ENCODE results near the gene DAPK2.

Gene DAPK2

GRCh38 chr15:63948971-63949370 lies 97.3 kb downstream of the DAPK2 start:
- H3K36me3 ChIP-seq (ENCODE audit: insufficient read depth, low read length): no peaks in the 10 kb centered on the region
- no peaks in the 10 kb centered on the region for H3K9me3 ChIP-seq (ENCODE audit: insufficient read depth, low read depth, low read length)
- H2AFZ ChIP-seq (ENCODE audit: low read length): no peak overlapping the region
- no peak overlapping the region for H3K4me2 ChIP-seq (ENCODE audit: low read depth, low read length, poor library complexity, severe bottlenecking)
- TF ChIP-seq EZH2phosphoT487 (IDR thresholded peaks at IDR 0.05; ENCODE audit: borderline replicate concordance) (no peak), CTCF (conservative IDR thresholded peaks at IDR 0.05; ENCODE audit: low read length) (no peak)
- H3F3A ChIP-seq (ENCODE audit: low read depth): no peaks in the 10 kb centered on the region
- no peak overlapping the region for H3K9ac ChIP-seq (ENCODE audit: low read depth, low read length, poor library complexity, severe bottlenecking)
- H3K27me3 ChIP-seq (ENCODE audit: insufficient read depth, low read length, poor library complexity, severe bottlenecking): no peaks in the 10 kb centered on the region
- H3K9me2 ChIP-seq (replicated peaks; ENCODE audit: low read depth, low read length): no peaks in the 10 kb centered on the region
- no peaks in the 10 kb centered on the region for H4K20me1 ChIP-seq (ENCODE audit: insufficient read depth, low read length, poor library complexity, severe bottlenecking)
- no peaks in the 10 kb centered on the region for H3K4me1 ChIP-seq (ENCODE audit: insufficient read depth, low read length, poor library complexity, severe bottlenecking)
- H3K4me3 ChIP-seq (ENCODE audit: low read length, poor library complexity, severe bottlenecking): no peak overlapping the region
- H3K79me2 ChIP-seq (ENCODE audit: insufficient read depth, low read length): no peaks in the 10 kb centered on the region

- Histone ChIP-seq H3K9ac (ENCODE audit: low read depth, low read length, poor library complexity, severe bottlenecking) (no peak overlapping the region), H3F3A (ENCODE audit: low read depth) (no peaks in the 10 kb centered on the region), H3K4me1 (ENCODE audit: insufficient read depth, low read length, poor library complexity, severe bottlenecking) (no peaks in the 10 kb centered on the region), H3K9me3 (ENCODE audit: insufficient read depth, low read depth, low read length) (no peaks in the 10 kb centered on the region), H3K27me3 (ENCODE audit: insufficient read depth, low read length, poor library complexity, severe bottlenecking) (no peaks in the 10 kb centered on the region), H3K4me2 (ENCODE audit: low read depth, low read length, poor library complexity, severe bottlenecking) (no peak overlapping the region), H3K79me2 (ENCODE audit: insufficient read depth, low read length) (no peaks in the 10 kb centered on the region), H4K20me1 (ENCODE audit: insufficient read depth, low read length, poor library complexity, severe bottlenecking) (no peaks in the 10 kb centered on the region), H3K9me2 (replicated peaks; ENCODE audit: low read depth, low read length) (no peaks in the 10 kb centered on the region), H2AFZ (ENCODE audit: low read length) (no peak overlapping the region), H3K4me3 (ENCODE audit: low read length, poor library complexity, severe bottlenecking) (no peak overlapping the region), H3K36me3 (ENCODE audit: insufficient read depth, low read length) (no peaks in the 10 kb centered on the region)
- TF ChIP-seq CTCF (conservative IDR thresholded peaks at IDR 0.05; ENCODE audit: low read length) (no peak), EZH2phosphoT487 (IDR thresholded peaks at IDR 0.05; ENCODE audit: borderline replicate concordance) (no peak)
These were observed 97.8 kb downstream of the DAPK2 start for GRCh38 chr15:63948436-63948835.

- Histone ChIP-seq H3K4me2 (ENCODE audit: low read depth, low read length, poor library complexity, severe bottlenecking) (no peak overlapping the region), H3K9ac (ENCODE audit: low read depth, low read length, poor library complexity, severe bottlenecking) (no peak overlapping the region), H3K9me2 (replicated peaks; ENCODE audit: low read depth, low read length) (no peaks in the 10 kb centered on the region), H3K9me3 (ENCODE audit: insufficient read depth, low read depth, low read length) (no peaks in the 10 kb centered on the region), H3K79me2 (ENCODE audit: insufficient read depth, low read length) (no peaks in the 10 kb centered on the region), H3K4me1 (ENCODE audit: insufficient read depth, low read length, poor library complexity, severe bottlenecking) (no peaks in the 10 kb centered on the region), H3K27me3 (ENCODE audit: insufficient read depth, low read length, poor library complexity, severe bottlenecking) (no peaks in the 10 kb centered on the region), H4K20me1 (ENCODE audit: insufficient read depth, low read length, poor library complexity, severe bottlenecking) (no peaks in the 10 kb centered on the region), H3K36me3 (ENCODE audit: insufficient read depth, low read length) (no peaks in the 10 kb centered on the region), H2AFZ (ENCODE audit: low read length) (no peak overlapping the region), H3K4me3 (ENCODE audit: low read length, poor library complexity, severe bottlenecking) (no peak overlapping the region), H3F3A (ENCODE audit: low read depth) (no peaks in the 10 kb centered on the region)
- TF ChIP-seq CTCF (conservative IDR thresholded peaks at IDR 0.05; ENCODE audit: low read length) (no peak), EZH2phosphoT487 (IDR thresholded peaks at IDR 0.05; ENCODE audit: borderline replicate concordance) (no peak)
These were observed 99.1 kb downstream of the DAPK2 start for GRCh38 chr15:63947228-63947627.

Data from Loucy (cell line).